Measurements from ENCODE around the gene MYO16. TPM values are rescaled to one million over a fixed set of nuclear protein-coding genes. Genes with fewer than 3 reads are reported as not detected.

Gene MYO16
- polyA plus RNA-seq, 1 donor from 2014 or later = 2.5 TPM

DNA sequence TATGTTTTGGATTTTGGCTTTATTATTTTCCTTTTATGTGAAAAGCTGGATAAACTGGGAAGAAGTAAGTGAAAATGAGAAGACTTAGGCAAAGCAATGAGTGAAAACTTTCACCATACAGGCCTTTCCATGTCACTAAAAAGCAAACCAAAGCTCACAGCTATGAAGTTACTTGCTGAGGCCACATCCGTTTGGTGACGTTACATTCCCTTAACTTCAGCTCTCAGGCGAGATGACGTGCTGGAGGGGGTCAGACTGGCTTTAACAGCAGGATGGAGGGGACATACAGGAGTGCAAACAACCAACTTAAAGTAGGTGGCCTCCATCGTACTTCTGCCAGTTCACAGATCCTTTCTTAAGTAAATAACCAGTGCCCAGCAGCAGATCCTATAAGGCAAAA lies 522.3 kb downstream of the MYO16 start:
- Histone ChIP-seq H3F3A (ENCODE audit: insufficient read depth, low read length, poor library complexity, severe bottlenecking) (no peaks in the 10 kb centered on the region), H3K27ac (ENCODE audit: low read length) (no peak overlapping the region), H4K20me1 (ENCODE audit: insufficient read depth) (no peaks in the 10 kb centered on the region), H3K27me3 (ENCODE audit: insufficient read depth, low read depth, low read length) (no peaks in the 10 kb centered on the region), H2AFZ (ENCODE audit: low read depth, low read length) (no peak overlapping the region), H3K79me2 (replicated peaks; ENCODE audit: insufficient read depth, low read length) (no peaks in the 10 kb centered on the region), H3K4me2 (ENCODE audit: low read length) (no peak overlapping the region), H3K36me3 (ENCODE audit: insufficient read depth, low read length) (no peaks in the 10 kb centered on the region), H3K4me3 (ENCODE audit: low read length) (no peak overlapping the region), H3K9ac (ENCODE audit: low read length) (no peak overlapping the region), H3K9me3 (ENCODE audit: low read length) (no peaks in the 10 kb centered on the region), H3K9me2 (ENCODE audit: insufficient read depth, low read length) (no peaks in the 10 kb centered on the region)
- no peak for TF ChIP-seq EP300 (conservative IDR thresholded peaks at IDR 0.05; ENCODE audit: poor library complexity, severe bottlenecking)
- no peak for TF ChIP-seq SMC3 (conservative IDR thresholded peaks at IDR 0.05; ENCODE audit: poor library complexity)
- TF ChIP-seq EZH2 (IDR thresholded peaks at IDR 0.05; ENCODE audit: borderline replicate concordance, insufficient read depth, low read length, poor library complexity, severe bottlenecking) = no peak
- TF ChIP-seq, protein P1, sequence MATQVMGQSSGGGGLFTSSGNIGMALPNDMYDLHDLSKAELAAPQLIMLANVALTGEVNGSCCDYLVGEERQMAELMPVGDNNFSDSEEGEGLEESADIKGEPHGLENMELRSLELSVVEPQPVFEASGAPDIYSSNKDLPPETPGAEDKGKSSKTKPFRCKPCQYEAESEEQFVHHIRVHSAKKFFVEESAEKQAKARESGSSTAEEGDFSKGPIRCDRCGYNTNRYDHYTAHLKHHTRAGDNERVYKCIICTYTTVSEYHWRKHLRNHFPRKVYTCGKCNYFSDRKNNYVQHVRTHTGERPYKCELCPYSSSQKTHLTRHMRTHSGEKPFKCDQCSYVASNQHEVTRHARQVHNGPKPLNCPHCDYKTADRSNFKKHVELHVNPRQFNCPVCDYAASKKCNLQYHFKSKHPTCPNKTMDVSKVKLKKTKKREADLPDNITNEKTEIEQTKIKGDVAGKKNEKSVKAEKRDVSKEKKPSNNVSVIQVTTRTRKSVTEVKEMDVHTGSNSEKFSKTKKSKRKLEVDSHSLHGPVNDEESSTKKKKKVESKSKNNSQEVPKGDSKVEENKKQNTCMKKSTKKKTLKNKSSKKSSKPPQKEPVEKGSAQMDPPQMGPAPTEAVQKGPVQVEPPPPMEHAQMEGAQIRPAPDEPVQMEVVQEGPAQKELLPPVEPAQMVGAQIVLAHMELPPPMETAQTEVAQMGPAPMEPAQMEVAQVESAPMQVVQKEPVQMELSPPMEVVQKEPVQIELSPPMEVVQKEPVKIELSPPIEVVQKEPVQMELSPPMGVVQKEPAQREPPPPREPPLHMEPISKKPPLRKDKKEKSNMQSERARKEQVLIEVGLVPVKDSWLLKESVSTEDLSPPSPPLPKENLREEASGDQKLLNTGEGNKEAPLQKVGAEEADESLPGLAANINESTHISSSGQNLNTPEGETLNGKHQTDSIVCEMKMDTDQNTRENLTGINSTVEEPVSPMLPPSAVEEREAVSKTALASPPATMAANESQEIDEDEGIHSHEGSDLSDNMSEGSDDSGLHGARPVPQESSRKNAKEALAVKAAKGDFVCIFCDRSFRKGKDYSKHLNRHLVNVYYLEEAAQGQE (IDR thresholded peaks at IDR 0.05; ENCODE audit: borderline replicate concordance) = no peak

DNA sequence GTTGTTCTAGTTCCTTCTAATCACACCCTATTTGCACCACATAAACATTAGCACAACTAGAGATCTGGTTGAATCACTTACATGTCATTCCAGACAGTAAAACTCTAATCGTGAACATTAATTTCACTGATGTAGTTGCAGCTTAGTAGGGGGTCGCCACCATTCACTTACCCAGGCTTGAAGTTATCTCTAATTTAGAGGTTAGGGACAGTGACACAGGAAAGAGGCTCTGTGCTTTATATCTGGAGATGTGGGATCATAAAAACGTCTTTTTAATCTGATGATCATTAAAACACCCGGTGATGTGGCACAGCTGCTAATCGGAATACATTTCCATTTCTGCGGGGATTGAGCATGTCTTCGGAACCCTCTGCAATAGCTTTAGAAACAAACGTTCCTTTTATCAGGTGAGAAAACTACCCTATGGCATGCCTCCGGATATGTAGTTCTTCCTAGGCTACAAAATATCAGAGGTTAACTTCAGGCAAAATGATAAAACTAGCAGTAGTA lies 523.0 kb downstream of the MYO16 start:
- no peak overlapping the region for H2AFZ ChIP-seq (ENCODE audit: low read depth, low read length)
- H4K20me1 ChIP-seq (ENCODE audit: insufficient read depth) = no peaks in the 10 kb centered on the region
- no peak for TF ChIP-seq EZH2 (IDR thresholded peaks at IDR 0.05; ENCODE audit: borderline replicate concordance, insufficient read depth, low read length, poor library complexity, severe bottlenecking)
- TF ChIP-seq POLR2AphosphoS5 (IDR thresholded peaks at IDR 0.05) = no peak
- no peak for TF ChIP-seq SMC3 (conservative IDR thresholded peaks at IDR 0.05; ENCODE audit: poor library complexity)
- TF ChIP-seq TAF1 (IDR thresholded peaks at IDR 0.05; ENCODE audit: low read depth) = no peak
- no peak for TF ChIP-seq RAD21 (conservative IDR thresholded peaks at IDR 0.05)
- TF ChIP-seq, protein P1 (IDR thresholded peaks at IDR 0.05; ENCODE audit: borderline replicate concordance) = no peak
- TF ChIP-seq, protein P2, sequence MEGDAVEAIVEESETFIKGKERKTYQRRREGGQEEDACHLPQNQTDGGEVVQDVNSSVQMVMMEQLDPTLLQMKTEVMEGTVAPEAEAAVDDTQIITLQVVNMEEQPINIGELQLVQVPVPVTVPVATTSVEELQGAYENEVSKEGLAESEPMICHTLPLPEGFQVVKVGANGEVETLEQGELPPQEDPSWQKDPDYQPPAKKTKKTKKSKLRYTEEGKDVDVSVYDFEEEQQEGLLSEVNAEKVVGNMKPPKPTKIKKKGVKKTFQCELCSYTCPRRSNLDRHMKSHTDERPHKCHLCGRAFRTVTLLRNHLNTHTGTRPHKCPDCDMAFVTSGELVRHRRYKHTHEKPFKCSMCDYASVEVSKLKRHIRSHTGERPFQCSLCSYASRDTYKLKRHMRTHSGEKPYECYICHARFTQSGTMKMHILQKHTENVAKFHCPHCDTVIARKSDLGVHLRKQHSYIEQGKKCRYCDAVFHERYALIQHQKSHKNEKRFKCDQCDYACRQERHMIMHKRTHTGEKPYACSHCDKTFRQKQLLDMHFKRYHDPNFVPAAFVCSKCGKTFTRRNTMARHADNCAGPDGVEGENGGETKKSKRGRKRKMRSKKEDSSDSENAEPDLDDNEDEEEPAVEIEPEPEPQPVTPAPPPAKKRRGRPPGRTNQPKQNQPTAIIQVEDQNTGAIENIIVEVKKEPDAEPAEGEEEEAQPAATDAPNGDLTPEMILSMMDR (IDR thresholded peaks at IDR 0.05; ENCODE audit: poor library complexity, severe bottlenecking) = no peak
- TF ChIP-seq MXI1 (conservative IDR thresholded peaks at IDR 0.05; ENCODE audit: poor library complexity, severe bottlenecking) = no peak
- TF ChIP-seq EP300 (conservative IDR thresholded peaks at IDR 0.05; ENCODE audit: poor library complexity, severe bottlenecking) = no peak

More for the DNA sequence above, 523.0 kb downstream of the MYO16 start:
- Histone ChIP-seq H3F3A (ENCODE audit: insufficient read depth, low read length, poor library complexity, severe bottlenecking) (no peaks in the 10 kb centered on the region), H3K79me2 (replicated peaks; ENCODE audit: insufficient read depth, low read length) (no peaks in the 10 kb centered on the region), H3K36me3 (ENCODE audit: insufficient read depth, low read length) (no peaks in the 10 kb centered on the region), H3K4me2 (ENCODE audit: low read length) (no peak overlapping the region), H3K27ac (ENCODE audit: low read length) (no peak overlapping the region), H3K9ac (ENCODE audit: low read length) (no peak overlapping the region), H3K9me2 (ENCODE audit: insufficient read depth, low read length) (no peaks in the 10 kb centered on the region), H3K9me3 (ENCODE audit: low read length) (no peaks in the 10 kb centered on the region), H3K4me3 (ENCODE audit: low read length) (no peak overlapping the region), H3K27me3 (ENCODE audit: insufficient read depth, low read depth, low read length) (no peaks in the 10 kb centered on the region)

Data from neural cell (in vitro differentiated cells).